ENCODE data around the gene TBX22. TPM values are rescaled to one million over a fixed set of nuclear protein-coding genes. Genes with fewer than 3 reads are reported as not detected.

TBX22 gene
- total and polyA plus RNA-seq, 2 of the 8 experiments (the other 6 are each of a cell fraction or from before 2014, with no cell fraction given): 0.63 to 0.68 TPM

DNA sequence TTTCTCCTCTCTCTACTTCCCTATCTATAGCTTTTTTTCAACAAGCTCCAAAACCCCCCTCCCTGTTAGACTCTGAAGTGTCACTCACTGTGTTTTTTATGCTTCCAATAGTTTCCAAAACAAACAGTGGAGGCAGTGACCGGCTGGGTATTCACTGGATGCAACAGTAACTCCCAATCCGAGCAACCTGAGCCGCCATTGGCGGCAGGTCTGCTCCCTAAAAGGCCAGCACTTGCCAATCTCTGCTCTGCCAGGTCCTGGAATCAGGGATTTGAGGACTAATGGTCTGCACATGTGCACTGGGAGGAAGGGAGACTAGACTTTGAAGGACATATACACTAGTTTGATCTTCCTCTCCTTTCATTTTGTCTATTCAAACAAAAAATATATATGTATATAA, 7.1 kb downstream of the TBX22 start:
- no peak for DNase-seq (ENCODE audit: low read depth in 1 of 2, low spot score in 2 of 2)
- Histone ChIP-seq H4K5ac (ENCODE audit: insufficient read length, low read depth, low read length) (no peak overlapping the region), H3K14ac (ENCODE audit: insufficient read length) (no peak overlapping the region), H3K9ac (replicated peaks in 1 of 4; ENCODE audit: extremely low read depth in 1 of 4, low read depth in 3 of 4, low read length in 3 of 4) (no peak overlapping the region), H2AK5ac (ENCODE audit: low read depth, low read length) (no peak overlapping the region), H3K4me3 (ENCODE audit: extremely low read depth in 1 of 4, insufficient read depth in 2 of 4, low read depth in 3 of 4, low read length in 4 of 4) (peak overlapping the region in 1 of 4 experiments; percentile 74; a peak in 3 of 8 replicates), H4K8ac (ENCODE audit: extremely low read depth, insufficient read depth, low read length) (no peak overlapping the region), H3K23ac (ENCODE audit: insufficient read length) (no peak overlapping the region), H2BK20ac (ENCODE audit: low read length) (no peak overlapping the region), H3K27me3 (replicated peaks in 1 of 4; ENCODE audit: control insufficient read depth in 3 of 4, extremely low read depth in 1 of 4, insufficient read depth in 3 of 4, low read length in 3 of 4) (peaks cover 0 to 7% (median 2%) of the 10 kb centered on the region in 4 experiments; a peak in 3 of 7 replicates), H2BK120ac (replicated peaks; ENCODE audit: low read depth, low read length) (no peak overlapping the region), H3K79me1 (ENCODE audit: low read depth, low read length) (no peaks in the 10 kb centered on the region), H2BK12ac (ENCODE audit: low read depth, low read length) (no peak overlapping the region), H2AFZ (ENCODE audit: low read length) (no peak overlapping the region), H3K23me2 (ENCODE audit: low read depth, low read length) (no peaks in the 10 kb centered on the region; the same call in 1 of the 2 replicates), H3K4me2 (ENCODE audit: insufficient read depth in 1 of 2, low read depth in 2 of 2, low read length in 2 of 2) (peak overlapping the region; percentile 78 to 88; a peak in 3 of 4 replicates), H3K4ac (replicated peaks; ENCODE audit: insufficient read length, low read depth, low read length) (no peak overlapping the region), H4K20me1 (replicated peaks in 1 of 2; ENCODE audit: control insufficient read depth in 1 of 2, insufficient read depth in 2 of 2, low read length in 2 of 2) (no peaks in the 10 kb centered on the region), H3K27ac (ENCODE audit: low read depth, low read length) (no peak overlapping the region), H3K79me2 (ENCODE audit: control insufficient read depth in 1 of 2, insufficient read depth in 2 of 2, low read length in 2 of 2) (no peaks in the 10 kb centered on the region), H2BK5ac (ENCODE audit: low read depth, low read length) (no peak overlapping the region), H3K4me1 (replicated peaks in 1 of 4; ENCODE audit: control insufficient read depth in 3 of 4, insufficient read depth in 4 of 4, low read length in 3 of 4) (no peaks in the 10 kb centered on the region), H3K18ac (ENCODE audit: extremely low read depth, low read length) (no peak overlapping the region), H3K36me3 (ENCODE audit: control insufficient read depth in 2 of 4, insufficient read depth in 4 of 4, low read length in 3 of 4) (no peaks in the 10 kb centered on the region), H3K56ac (replicated peaks; ENCODE audit: insufficient read length, low read depth, low read length) (no peak overlapping the region), H4K91ac (replicated peaks; ENCODE audit: insufficient read length, low read length) (no peak overlapping the region), H3K9me3 (ENCODE audit: insufficient read depth in 2 of 2, low read depth in 1 of 2, low read length in 1 of 2) (no peaks in the 10 kb centered on the region), H2BK15ac (ENCODE audit: low read length) (no peak overlapping the region)
- CTCF ChIA-PET (ENCODE audit: partially characterized antibody): no interaction called here
- 17% methylated on average over 2 of the region's 4 CpGs; no CpG with 5 or more reads in 1 of the 2 experiments for WGBS, 2 experiments (ENCODE audit: extremely low coverage in 1 of 2, insufficient coverage in 1 of 2, insufficient read length in 1 of 2, insufficient replicate concordance in 2 of 2, low coverage in 1 of 2, low lambda C conversion rate in 2 of 2, missing lambda C conversion rate in 1 of 2)
- no peak for TF ChIP-seq EZH2 (IDR thresholded peaks at IDR 0.05; ENCODE audit: low read depth, low read length, severe bottlenecking)
- TF ChIP-seq SIN3A (conservative IDR thresholded peaks at IDR 0.05 in 1 of 2, IDR thresholded peaks at IDR 0.05 in 1 of 2; ENCODE audit: low read depth in 1 of 2, low read length in 2 of 2): no peak
- no peak for TF ChIP-seq NRF1 (IDR thresholded peaks at IDR 0.05; ENCODE audit: low read depth, low read length)
- TF ChIP-seq SIX5 (IDR thresholded peaks at IDR 0.05; ENCODE audit: low read depth, low read length): no peak
- 0 out of 2 replicates have a peak, but pooled peaks have one; percentile 24 for TF ChIP-seq YY1 (IDR thresholded peaks at IDR 0.05; ENCODE audit: low read depth, low read length)
- no peak for TF ChIP-seq HDAC2 (IDR thresholded peaks at IDR 0.05; ENCODE audit: borderline replicate concordance in 1 of 2, low read depth in 2 of 2, low read length in 2 of 2)
- FAIRE-seq: no peak
- POLR2A ChIA-PET (ENCODE audit: partially characterized antibody): no interaction called here

Data from H1 (cell line).